A549 (cell line): Measurements from ENCODE around the gene SLC39A10. TPM values are rescaled to one million over a fixed set of nuclear protein-coding genes. Genes with fewer than 3 reads are reported as not detected.

Experiments used
- ATAC-seq, 2 experiments: fragments of 200-7000 bp in 1 of 2; fragments of >200 bp in 1 of 2; cut with Nextera tagmentation in 1 of 2; cut with Tn5 transposase in 1 of 2; 3 replicates each; pipeline versions ENCODE4 v1.8.0 to v1.9.1; 2018 to 2020; ENCODE audit warnings: mild to moderate bottlenecking in 1 of 2, moderate library complexity in 1 of 2
- CTCF ChIA-PET: fragments of 300-600 bp; sonication (Branson Sonifier 250); formaldehyde crosslinking; extraction: SDS; loops from one replicate; lab custom pipeline; 2021; ENCODE audit warnings: antibody characterized with exemption, inconsistent platforms; lab: Yijun Ruan, JAX
- POLR2A ChIA-PET: fragments of 350-600 bp; formaldehyde crosslinking; extraction: SDS; loops from one replicate; lab custom pipeline; 2021; ENCODE audit warnings: antibody characterized with exemption, inconsistent platforms; lab: Yijun Ruan, JAX
- DNase-seq, 2 experiments: peaks; one replicate each; pipeline versions ENCODE4 v3.0.0 to v3.0.0-alpha.2; 2011 to 2016; ENCODE audit warnings: low read depth in 1 of 2, low spot score in 1 of 2
- FAIRE-seq: peaks from 2 replicates; lab custom pipeline; 2011; peaks lifted over from hg19 to GRCh38; lab: Jason Lieb, UNC
- H3K27ac ChIP-seq, 2 experiments: fragments of >200 bp; sonication (Bioruptor Twin); formaldehyde crosslinking; 3 replicates each; pipeline ENCODE4 v1.5.1; 2016 to 2017
- H3K4me1 ChIP-seq: fragments of >200 bp; sonication (Bioruptor Twin); formaldehyde crosslinking; 3 replicates; pipeline ENCODE4 v1.6.1; 2016
- H3K4me2 ChIP-seq: fragments of >200 bp; sonication (Bioruptor Twin); formaldehyde crosslinking; 3 replicates; pipeline ENCODE4 v1.6.1; 2016
- H3K4me3 ChIP-seq: fragments of >200 bp; sonication (Bioruptor Twin); formaldehyde crosslinking; 3 replicates; pipeline ENCODE4 v1.5.1; 2016
- H3K9me3 ChIP-seq: fragments of >200 bp; sonication (Bioruptor Twin); formaldehyde crosslinking; 3 replicates; pipeline ENCODE4 v1.6.1; 2016
- BHLHE40 ChIP-seq: IDR thresholded peaks from 2 replicates; pipeline ENCODE4 v1.6.1; 2012; ENCODE audit warnings: low read depth, low read length, inconsistent platforms
- CTCF ChIP-seq: fragments of >200 bp; sonication (Bioruptor Twin); formaldehyde crosslinking; IDR thresholded peaks from 3 replicates; pipeline ENCODE4 v1.5.1; 2016
- E2F6 ChIP-seq: IDR thresholded peaks from 2 replicates; pipeline ENCODE4 v1.6.1; 2012; ENCODE audit warnings: low read depth, borderline replicate concordance
- EHF ChIP-seq: fragments of 250-450 bp; sonication (Bioruptor Pico); IDR thresholded peaks from 2 replicates; pipeline ENCODE4 v1.5.0; 2020; ENCODE audit warnings: mild to moderate bottlenecking
- EP300 ChIP-seq, 2 experiments: fragments of >200 bp; sonication (Bioruptor Twin); formaldehyde crosslinking; IDR thresholded peaks; 2 replicates in 1 of 2; 3 replicates in 1 of 2; pipeline ENCODE4 v1.6.1; 2016 to 2017
- FOSB ChIP-seq: fragments of 250-450 bp; sonication (Bioruptor Pico); IDR thresholded peaks from 2 replicates; pipeline ENCODE4 v1.5.0; 2020; ENCODE audit warnings: mild to moderate bottlenecking, moderate library complexity
- FOSL2 ChIP-seq, 2 experiments: fragments of 450-650 bp in 1 of 2; fragments of >200 bp in 1 of 2; sonication (Bioruptor Twin) in 1 of 2; formaldehyde crosslinking; IDR thresholded peaks; 2 replicates each; pipeline versions ENCODE4 v1.5.0 to v1.6.1; 2016 to 2020; ENCODE audit warnings: mild to moderate bottlenecking in 1 of 2, moderate library complexity in 1 of 2
- GATA3 ChIP-seq: IDR thresholded peaks from 2 replicates; pipeline ENCODE4 v1.6.1; 2012; ENCODE audit warnings: borderline replicate concordance
- HMGXB4 ChIP-seq: fragments of 250-450 bp; sonication (Bioruptor Pico); IDR thresholded peaks from 2 replicates; pipeline ENCODE4 v1.5.0; 2021; ENCODE audit warnings: mild to moderate bottlenecking, moderate library complexity, borderline replicate concordance
- HOXA7 ChIP-seq: fragments of 250-450 bp; sonication (Bioruptor Pico); IDR thresholded peaks from 2 replicates; pipeline ENCODE4 v1.5.0; 2020; ENCODE audit warnings: mild to moderate bottlenecking, moderate library complexity
- JUN ChIP-seq, 2 experiments: fragments of >200 bp; sonication (Bioruptor Twin); formaldehyde crosslinking; IDR thresholded peaks; 2 replicates in 1 of 2; 3 replicates in 1 of 2; pipeline ENCODE4 v1.6.1; 2016 to 2017
- KDM1A ChIP-seq: fragments of 200-600 bp; sonication (generic); IDR thresholded peaks from 2 replicates; pipeline ENCODE4 v1.6.1; 2016; ENCODE audit warnings: low read depth, mild to moderate bottlenecking
- MAFK ChIP-seq: fragments of 450-650 bp; IDR thresholded peaks from 2 replicates; pipeline ENCODE4 v1.6.1; 2014; ENCODE audit not compliant: partially characterized antibody
- NPAS2 ChIP-seq: fragments of 250-450 bp; sonication (Bioruptor Pico); IDR thresholded peaks from 2 replicates; pipeline ENCODE4 v1.8.0; 2022; ENCODE audit warnings: mild to moderate bottlenecking, moderate library complexity, borderline replicate concordance
- RAD21 ChIP-seq, 2 experiments: fragments of >200 bp in 1 of 2; sonication (Bioruptor Twin) in 1 of 2; formaldehyde crosslinking in 1 of 2; IDR thresholded peaks in 1 of 2; conservative IDR thresholded peaks in 1 of 2; 2 replicates in 1 of 2; 3 replicates in 1 of 2; pipeline ENCODE4 v1.6.1; 2012 to 2018; ENCODE audit warnings: inconsistent platforms in 1 of 2
- RARB ChIP-seq: fragments of 250-450 bp; sonication (Bioruptor Pico); IDR thresholded peaks from 2 replicates; pipeline ENCODE4 v1.8.0; 2021; ENCODE audit warnings: mild to moderate bottlenecking, moderate library complexity
- RFX5 ChIP-seq: fragments of 450-650 bp; IDR thresholded peaks from 2 replicates; pipeline ENCODE4 v1.7.1; 2014; ENCODE audit warnings: antibody characterized with exemption, mild to moderate bottlenecking, moderate library complexity
- SMC3 ChIP-seq: fragments of >200 bp; sonication (Bioruptor Twin); formaldehyde crosslinking; IDR thresholded peaks from 3 replicates; pipeline ENCODE4 v1.6.1; 2018; ENCODE audit warnings: inconsistent platforms
- TP53 ChIP-seq: fragments of 250-450 bp; sonication (Bioruptor Pico); IDR thresholded peaks from 2 replicates; pipeline ENCODE4 v1.5.0; 2021; ENCODE audit warnings: mild to moderate bottlenecking, moderate library complexity
- ZNF302 ChIP-seq: fragments of 250-450 bp; sonication (Bioruptor Pico); IDR thresholded peaks from 2 replicates; pipeline ENCODE4 v1.9.0; 2021; ENCODE audit warnings: inconsistent platforms, mild to moderate bottlenecking, moderate library complexity
- WGBS: methylation state at CpG from one replicate; pipeline ENCODE4 v1.1.6; 2017; ENCODE audit errors: missing lambda C conversion rate; 5-methylcytosine and 5-hydroxymethylcytosine counted together
- polyA plus RNA-seq, 4 experiments: library from polyadenylated mRNA; depleted of rRNA in 3 of 4; stranded (reverse); fragments of >200 nt; fragmentation: RNase III in 1 of 4; extraction: RNeasy Plus Mini Kit Qiagen cat#74134 plus additional on column Dnase treatment in 1 of 4; gene quantifications; 2 replicates in 3 of 4; 3 replicates in 1 of 4; pipeline ENCODE4 v1.2.3, GENCODE V29; 2011 to 2017
- TF ChIP-seq, protein P1 (sequence below): IDR thresholded peaks from 2 replicates; pipeline ENCODE4 v1.6.1; 2012

SLC39A10 gene
- polyA plus RNA-seq, 2 of the 4 experiments (the other 2 are of a cell fraction): 38.4 to 42.6 TPM

DNA sequence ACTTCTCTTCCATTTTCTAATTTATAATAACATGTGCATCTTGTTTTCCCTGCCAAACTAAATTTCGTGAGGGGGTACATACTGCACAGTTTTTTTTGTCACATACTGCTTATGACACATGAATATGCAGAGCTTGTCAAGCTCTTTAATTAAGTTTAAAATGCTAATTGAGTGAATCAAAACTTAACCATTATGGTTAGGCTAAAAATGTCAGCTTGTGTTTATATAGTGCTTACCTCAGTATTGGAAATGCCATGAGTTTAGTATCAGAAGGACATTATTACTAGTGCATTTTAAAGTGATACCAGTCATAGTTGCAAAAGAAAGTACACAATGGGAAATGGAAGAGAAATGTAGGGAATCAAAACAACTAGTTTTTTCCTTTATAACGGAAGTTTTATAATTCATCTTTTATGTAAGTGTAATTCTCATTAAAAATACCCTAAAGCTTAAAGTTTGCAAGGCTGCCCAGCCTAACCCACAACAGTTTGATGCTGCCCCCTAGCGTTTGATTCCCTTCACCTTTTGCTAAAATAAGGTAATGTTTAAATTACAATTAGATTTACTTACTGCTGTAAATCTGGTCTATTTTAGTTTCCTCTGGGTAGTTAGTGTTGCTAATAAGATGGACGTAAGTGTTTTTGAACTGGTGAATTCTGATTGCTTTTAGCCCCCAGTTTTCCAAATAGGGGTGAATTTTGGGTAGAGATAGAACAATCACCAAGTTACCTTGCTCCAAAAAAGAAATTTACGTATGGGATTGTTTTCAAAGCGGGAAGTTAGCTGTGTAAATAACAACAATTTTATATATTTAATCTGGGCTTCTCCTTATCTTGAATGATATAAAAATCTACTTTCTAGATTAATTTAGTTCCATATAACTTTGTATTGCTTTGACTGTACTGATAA lies 3.2 kb downstream of the SLC39A10 start:
- ChIA-PET CTCF (interaction anchor here (0.6 to 2.5 kb wide), 38 partner anchors 9 to 803 kb away, joined by 3 to 22 read pairs (median 4); no protein-coding TSS in a partner anchor), POLR2A (interaction anchor here (1.0 to 1.5 kb wide), 5 partner anchors 116 to 408 kb away, joined by 3 to 8 read pairs (median 4); partner anchors contain the start of gene DNAH7)
- DNase-seq (peak; percentile 18 to 77), FAIRE-seq (peak; percentile 13), ATAC-seq (no peak)
- Histone ChIP-seq H3K4me2 (peak overlapping the region; percentile 68), H3K4me3 (peak overlapping the region; percentile 95), H3K4me1 (peaks cover 45% of the 10 kb centered on the region), H3K9me3 (no peaks in the 10 kb centered on the region), H3K27ac (peak overlapping the region; percentile 79 to 99)
- TF ChIP-seq EHF (CRISPR knock-in tag): no peak
- TF ChIP-seq RARB (CRISPR knock-in tag): 0 out of 2 replicates have a peak, but pooled peaks have one; percentile 39
- peak; percentile 90 for TF ChIP-seq SMC3
- TF ChIP-seq JUN (IDR thresholded peaks at IDR 0.05): peak in 1 of 2 experiments; percentile 23; a peak in 2 of 5 replicates
- no peak for TF ChIP-seq GATA3
- TF ChIP-seq HMGXB4 (CRISPR knock-in tag): 0 out of 2 replicates have a peak, but pooled peaks have one; percentile 32
- TF ChIP-seq RAD21 (conservative IDR thresholded peaks at IDR 0.05 in 1 of 2, IDR thresholded peaks at IDR 0.05 in 1 of 2): peak; percentile 93 to 94
- TF ChIP-seq CTCF: peak; percentile 96
- TF ChIP-seq NPAS2 (CRISPR knock-in tag): no peak
- 29% methylated on average over 6 of the region's 6 CpGs for WGBS

DNA sequence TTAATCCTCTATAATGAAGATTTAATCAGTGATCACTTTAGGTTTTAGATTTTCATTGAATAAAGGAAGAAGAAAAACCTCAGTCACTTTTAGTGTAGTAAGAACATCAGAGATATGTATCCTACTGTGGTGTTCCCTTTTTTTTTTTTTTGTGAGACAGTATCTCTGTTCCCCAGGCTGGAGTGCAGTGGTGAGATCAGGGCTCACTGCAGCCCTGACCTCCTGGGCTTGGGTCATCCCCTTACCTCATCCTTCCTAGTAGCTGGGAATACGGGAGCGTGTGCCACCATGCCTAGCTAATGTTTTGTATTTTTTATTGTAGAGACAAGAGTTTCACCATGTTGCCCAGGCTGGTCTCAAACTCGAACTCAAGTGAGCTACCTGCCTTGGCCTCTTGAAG lies 5.1 kb downstream of the SLC39A10 start:
- POLR2A ChIA-PET: interaction anchor here (0.7 kb wide), 1 partner anchor 141 kb away, joined by 9 read pairs; no protein-coding TSS in a partner anchor
- WGBS: 57% methylated on average over 3 of the region's 3 CpGs
- TF ChIP-seq ZNF302 (CRISPR knock-in tag): no peak
- no peak for TF ChIP-seq E2F6
- no peak for TF ChIP-seq MAFK
- TF ChIP-seq CTCF: no peak
- TF ChIP-seq EP300 (IDR thresholded peaks at IDR 0.05): no peak
- TF ChIP-seq HOXA7 (CRISPR knock-in tag): no peak
- TF ChIP-seq TP53 (CRISPR knock-in tag): no peak
- no peak for TF ChIP-seq BHLHE40
- no peak for TF ChIP-seq FOSL2 (IDR thresholded peaks at IDR 0.05)
- no peak for TF ChIP-seq FOSL2 (CRISPR knock-in tag; IDR thresholded peaks at IDR 0.05)
- no peak for TF ChIP-seq KDM1A
- no peak for TF ChIP-seq FOSB (CRISPR knock-in tag)
- TF ChIP-seq, protein P1, sequence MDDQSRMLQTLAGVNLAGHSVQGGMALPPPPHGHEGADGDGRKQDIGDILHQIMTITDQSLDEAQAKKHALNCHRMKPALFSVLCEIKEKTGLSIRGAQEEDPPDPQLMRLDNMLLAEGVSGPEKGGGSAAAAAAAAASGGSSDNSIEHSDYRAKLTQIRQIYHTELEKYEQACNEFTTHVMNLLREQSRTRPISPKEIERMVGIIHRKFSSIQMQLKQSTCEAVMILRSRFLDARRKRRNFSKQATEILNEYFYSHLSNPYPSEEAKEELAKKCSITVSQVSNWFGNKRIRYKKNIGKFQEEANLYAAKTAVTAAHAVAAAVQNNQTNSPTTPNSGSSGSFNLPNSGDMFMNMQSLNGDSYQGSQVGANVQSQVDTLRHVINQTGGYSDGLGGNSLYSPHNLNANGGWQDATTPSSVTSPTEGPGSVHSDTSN: no peak
- no peak for TF ChIP-seq RFX5

More for the DNA sequence above, 5.1 kb downstream of the SLC39A10 start:
- Histone ChIP-seq H3K4me3 (no peak overlapping the region), H3K4me2 (peak overlapping the region; percentile 5; the same call in 1 of the 3 replicates), H3K9me3 (no peaks in the 10 kb centered on the region), H3K27ac (peak overlapping the region in 1 of 2 experiments; percentile 59; a peak in 2 of 6 replicates), H3K4me1 (peaks cover 38% of the 10 kb centered on the region)
- CTCF ChIA-PET: no interaction called here
- FAIRE-seq (no peak), ATAC-seq (no peak), DNase-seq (no peak)
